Stimulated activated naive CD4-positive, alpha-beta T cell (primary cell): Measurements from ENCODE around the gene TAGLN2.
"Not testable (repeated sequence)": the region's sequence is repeated elsewhere in the genome, so short reads cannot be mapped to it uniquely, and the experiment has no call there.

Experiments
- DNase-seq, 6 experiments: peaks; one replicate each; lab custom pipeline; 2025; lab: John Stamatoyannopoulos, UW

Gene TAGLN2

GRCh38 chr1:159921251-159921650 is 4.1 kb downstream of the TAGLN2 start:
- DNase-seq = no peak

DNA sequence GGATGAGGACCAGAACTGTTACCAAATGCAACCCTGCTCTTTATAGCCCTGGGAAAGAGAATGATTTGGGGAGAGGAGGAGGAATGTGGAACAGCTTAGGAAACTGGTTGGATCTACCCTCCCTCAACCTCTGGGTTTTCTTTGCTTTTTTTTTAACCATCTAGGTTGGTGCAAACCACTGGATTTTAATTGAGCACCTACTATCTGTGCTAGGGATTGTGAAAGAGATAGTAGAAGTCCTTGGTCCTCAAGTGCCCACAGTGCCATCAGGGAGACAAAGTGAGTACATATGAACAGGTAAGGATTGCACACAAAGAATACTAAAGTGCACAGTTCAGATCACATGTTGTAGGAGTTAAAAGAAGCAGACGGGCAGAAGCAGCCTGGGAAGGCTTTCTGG is 4.7 kb downstream of the TAGLN2 start:
- DNase-seq = no peak

GRCh38 chr1:159920202-159920601 is 5.1 kb downstream of the TAGLN2 start:
- DNase-seq = no peak

DNA sequence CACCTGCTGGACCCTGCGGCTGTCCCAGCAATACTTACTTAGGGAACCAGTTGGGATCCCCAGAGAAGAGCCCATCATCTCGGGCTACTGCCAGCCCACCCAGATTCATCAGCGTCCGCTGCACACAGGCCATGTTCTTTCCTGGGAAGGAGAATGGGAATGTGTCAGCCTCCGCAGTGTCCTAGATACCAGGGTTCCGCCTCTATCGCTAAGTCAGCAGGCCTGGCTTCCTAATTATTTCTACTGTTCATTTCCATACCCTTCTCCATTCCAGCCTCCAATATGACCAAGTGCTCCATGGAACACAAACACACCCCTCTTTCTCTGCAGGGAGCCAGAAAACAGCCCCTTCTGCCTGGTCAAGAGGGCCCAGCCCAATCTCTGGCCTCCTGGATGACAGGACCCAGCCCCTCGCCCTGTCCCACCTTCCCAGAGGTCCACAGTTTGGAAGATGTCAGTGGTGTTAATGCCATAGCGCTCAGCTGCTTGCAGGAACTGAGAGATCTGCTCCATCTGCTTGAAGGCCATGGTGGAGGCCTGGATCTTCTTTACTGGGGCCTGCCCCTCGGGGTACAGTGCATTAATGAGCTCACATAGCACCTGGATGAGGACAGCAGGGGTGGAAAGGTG is 6.0 kb downstream of the TAGLN2 start:
- no peak for DNase-seq

- DNase-seq = no peak
These were observed 6.7 kb downstream of the TAGLN2 start for GRCh38 chr1:159918352-159919200.

DNA sequence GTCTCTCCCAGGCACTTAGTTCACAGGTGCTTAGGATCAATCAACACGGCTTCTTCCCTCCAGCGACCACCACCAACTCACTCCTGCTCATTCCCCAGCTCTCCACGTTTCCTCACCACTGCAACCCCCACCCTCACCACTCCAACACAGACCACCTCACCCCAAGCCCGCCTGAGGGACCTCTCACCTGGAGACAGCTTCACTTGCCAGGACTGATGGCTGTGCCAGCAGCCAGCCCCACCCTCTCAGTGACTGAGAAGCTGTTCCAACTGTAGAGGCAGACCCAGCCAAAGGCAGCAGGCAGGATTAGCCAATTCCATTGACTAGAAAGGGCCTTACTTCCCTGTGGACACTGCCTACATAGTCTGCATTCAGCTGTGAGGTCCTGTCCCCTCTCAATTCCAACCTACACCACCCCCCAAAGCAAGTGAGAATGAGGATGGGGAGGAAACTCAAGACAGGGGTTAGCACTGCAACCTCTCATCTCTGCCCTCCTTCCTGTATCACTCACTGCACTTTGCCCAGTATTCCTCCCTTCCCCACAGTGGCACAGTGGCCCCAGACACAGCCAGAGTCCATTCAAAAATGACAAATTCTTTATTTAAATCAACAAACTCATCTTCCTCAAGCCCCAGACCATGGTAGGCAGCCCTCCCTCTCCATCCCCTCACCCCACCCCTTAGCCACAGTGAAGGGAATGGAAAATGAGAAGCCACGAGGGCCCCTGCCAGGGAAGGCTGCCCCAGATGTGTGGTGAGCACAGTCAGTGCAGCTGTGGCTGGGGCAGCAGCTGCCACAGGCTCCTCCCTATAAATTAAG is 7.6 kb downstream of the TAGLN2 start:
- no peak for DNase-seq

- DNase-seq = no peak
These were observed 8.9 kb downstream of the TAGLN2 start for GRCh38 chr1:159916242-159917051.

GRCh38 chr1:159915571-159916241 is 9.6 kb downstream of the TAGLN2 start:
- no peak for DNase-seq

- DNase-seq = no peak
These were observed 10.9 kb downstream of the TAGLN2 start for GRCh38 chr1:159914252-159915018.

DNA sequence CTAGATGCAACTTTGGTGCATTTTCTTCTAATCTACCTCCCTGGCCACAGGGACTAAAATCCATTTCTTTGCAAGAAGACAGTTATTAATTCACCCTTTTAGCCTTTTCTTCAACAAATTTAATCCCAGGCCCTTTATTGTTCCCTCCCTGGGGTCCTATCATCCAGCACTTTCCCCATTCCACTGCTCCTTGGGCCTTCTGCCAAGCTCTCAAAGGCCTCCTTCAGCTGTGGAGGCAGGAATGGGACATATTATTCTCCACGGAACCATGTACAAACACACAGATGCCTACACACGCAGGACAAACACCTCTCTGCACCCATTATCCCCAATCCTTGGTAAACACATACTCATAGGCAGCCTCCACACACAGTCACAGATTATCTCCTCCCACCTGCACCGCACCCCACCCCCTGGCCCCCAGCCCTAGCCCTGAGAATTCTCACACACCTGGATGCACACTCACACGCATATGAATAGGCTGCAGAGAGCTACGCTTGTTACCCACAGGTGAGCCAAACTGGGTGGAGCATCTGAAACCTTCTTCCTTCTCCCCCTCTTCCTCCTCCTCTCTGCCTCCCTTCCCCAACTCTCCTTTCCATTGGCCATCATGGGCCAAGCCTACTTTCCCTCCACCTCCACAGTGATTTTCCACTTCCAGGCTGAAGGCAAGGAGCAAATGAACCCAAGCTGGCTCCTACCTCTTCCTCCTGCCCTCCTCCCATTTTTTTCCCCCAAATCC is 11.7 kb downstream of the TAGLN2 start:
- no peak for DNase-seq

- DNase-seq = no peak
These were observed 13.8 kb downstream of the TAGLN2 start for GRCh38 chr1:159911326-159912070.

DNA sequence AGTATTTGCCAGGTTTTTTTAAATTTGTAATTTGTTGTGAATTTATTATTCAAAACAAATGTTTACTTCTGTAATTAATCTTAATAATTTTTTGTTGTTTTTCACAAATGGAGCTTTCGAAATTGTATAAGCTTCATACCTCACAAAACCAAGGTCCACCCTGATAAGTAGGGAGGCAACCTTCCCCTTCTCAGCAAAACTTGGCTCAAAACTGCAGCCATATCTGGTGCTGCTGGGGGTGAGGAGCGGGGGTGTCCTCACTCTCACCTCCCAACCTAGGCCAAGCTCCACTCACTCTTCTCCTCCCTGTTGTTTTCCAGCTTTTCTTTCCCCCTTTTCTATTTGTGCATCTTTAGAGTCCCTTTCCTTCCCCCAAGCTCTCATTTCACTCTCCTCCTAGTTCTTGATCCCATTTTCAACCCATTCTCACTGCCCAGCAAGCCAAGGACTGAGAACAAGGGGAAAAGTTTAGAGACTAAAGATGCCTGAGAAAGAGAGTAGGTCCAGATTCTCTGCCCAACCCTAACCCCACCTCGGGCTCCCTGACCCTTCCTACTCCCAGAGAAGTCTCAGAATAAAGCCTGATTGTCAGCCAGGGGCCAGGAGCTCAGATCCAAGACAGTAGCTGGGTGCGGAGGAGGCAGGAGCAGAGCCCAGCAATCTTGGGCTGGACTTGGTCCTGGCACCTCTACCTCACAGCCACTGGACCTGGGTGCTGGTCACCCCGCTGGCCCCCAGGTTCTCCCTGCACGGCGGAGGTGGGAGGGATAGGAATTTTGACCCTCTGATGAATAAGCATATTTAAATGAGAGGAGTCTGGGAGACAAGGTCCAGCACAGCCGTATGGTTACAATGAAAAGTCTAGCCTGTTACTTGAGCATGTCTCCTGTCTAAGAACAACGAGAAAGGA is 17.0 kb downstream of the TAGLN2 start:
- DNase-seq = no peak

DNA sequence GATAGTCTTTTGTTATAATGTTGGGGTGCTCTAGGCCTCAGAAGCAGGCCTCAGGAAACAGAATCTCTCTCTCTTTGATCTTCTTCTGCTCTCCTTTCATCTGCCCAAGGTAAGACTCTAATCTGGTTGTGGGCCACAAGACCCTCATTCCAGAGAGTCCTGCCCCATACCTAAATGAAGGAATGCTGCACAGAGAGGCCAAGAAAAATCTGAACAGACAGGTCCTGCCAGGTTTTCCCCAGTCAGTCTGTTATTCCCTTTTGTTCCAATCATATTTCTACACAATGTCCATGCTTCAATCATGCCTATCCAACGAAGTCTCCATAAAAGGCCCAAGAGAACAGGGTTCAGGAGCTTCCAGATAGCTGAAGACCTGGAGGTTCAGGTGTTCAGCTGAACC is 18.3 kb downstream of the TAGLN2 start:
- DNase-seq = no peak

GRCh38 chr1:159904036-159904435 is 21.3 kb downstream of the TAGLN2 start:
- not testable (repeated sequence) for DNase-seq

GRCh38 chr1:159902541-159902940 is 22.8 kb downstream of the TAGLN2 start:
- DNase-seq = no peak

- no peak for DNase-seq
These were observed 24.4 kb downstream of the TAGLN2 start for GRCh38 chr1:159900755-159901360.

- DNase-seq = no peak
These were observed 25.1 kb downstream of the TAGLN2 start, which contains the start of gene CFAP45 for GRCh38 chr1:159900086-159900680. Gene CFAP45, minus strand, starts transcription at chr1:159900165. Its CDS starts 67 bp downstream, at chr1:159900098.
